ENCODE data around the gene OR1D5.
A peak's percentile ranks its signal among the peaks of the same experiment; 100 is the strongest.

The OR1D5 gene

DNA sequence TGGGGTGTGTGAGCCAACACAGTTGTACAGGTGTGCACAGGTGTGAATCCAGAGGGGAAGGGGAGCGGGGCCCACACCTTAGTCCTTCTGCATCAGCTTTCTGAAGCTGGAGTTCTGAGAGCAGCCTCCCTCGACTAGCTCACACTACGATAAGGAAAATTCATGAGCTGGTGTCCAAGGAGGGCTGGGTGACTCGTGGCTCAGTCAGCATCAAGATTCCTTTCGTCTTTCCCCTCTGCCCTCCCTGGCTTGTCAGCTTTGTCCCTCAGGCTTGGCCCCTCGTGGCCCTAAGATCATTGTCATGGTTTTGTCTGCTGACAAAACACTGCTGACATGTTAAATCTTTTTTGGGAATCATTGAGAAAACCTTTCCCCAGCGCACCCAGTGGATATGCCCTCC is 47.5 kb downstream of the OR1D5 start:
- TF ChIP-seq, protein P1, sequence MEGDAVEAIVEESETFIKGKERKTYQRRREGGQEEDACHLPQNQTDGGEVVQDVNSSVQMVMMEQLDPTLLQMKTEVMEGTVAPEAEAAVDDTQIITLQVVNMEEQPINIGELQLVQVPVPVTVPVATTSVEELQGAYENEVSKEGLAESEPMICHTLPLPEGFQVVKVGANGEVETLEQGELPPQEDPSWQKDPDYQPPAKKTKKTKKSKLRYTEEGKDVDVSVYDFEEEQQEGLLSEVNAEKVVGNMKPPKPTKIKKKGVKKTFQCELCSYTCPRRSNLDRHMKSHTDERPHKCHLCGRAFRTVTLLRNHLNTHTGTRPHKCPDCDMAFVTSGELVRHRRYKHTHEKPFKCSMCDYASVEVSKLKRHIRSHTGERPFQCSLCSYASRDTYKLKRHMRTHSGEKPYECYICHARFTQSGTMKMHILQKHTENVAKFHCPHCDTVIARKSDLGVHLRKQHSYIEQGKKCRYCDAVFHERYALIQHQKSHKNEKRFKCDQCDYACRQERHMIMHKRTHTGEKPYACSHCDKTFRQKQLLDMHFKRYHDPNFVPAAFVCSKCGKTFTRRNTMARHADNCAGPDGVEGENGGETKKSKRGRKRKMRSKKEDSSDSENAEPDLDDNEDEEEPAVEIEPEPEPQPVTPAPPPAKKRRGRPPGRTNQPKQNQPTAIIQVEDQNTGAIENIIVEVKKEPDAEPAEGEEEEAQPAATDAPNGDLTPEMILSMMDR (IDR thresholded peaks at IDR 0.05), result no peak
- H3K36me3 ChIP-seq (ENCODE audit: control insufficient read depth, insufficient read depth, low read length), result no peaks in the 10 kb centered on the region
- H3K27ac ChIP-seq, result no peak overlapping the region

DNA sequence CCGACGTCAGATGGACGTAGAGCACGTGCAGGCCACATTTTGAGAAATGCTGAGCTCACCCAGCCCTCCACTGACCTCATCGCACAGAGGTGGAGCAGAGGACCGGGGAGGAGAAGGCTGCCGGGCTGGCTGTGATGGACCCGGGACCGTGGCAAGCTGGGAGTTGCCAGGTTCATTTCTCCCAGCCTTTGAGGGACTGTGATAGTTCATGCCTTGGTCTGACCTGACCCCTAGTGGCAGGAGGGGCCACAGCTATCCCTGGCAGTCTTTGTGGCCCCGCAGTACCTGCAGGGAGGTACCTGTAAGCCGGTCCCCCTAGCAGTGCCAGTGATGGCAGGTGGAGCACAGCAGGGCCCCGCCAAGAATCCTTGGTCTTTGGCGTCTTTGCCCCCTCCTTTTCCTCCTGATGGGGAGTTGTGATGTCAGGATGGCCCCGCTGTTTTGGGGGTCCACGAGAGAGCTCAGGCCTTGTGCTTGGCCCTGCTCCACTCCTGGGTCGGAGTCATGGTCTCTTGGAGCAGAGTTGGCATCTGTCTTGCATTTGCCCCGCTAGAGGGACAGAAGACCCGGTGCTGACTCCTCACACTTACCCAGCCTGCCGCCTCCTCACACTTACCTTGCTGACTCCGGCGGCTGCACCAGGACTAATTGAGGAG is 50.4 kb downstream of the OR1D5 start:
- no peak overlapping the region for H3K9ac ChIP-seq
- TF ChIP-seq, protein P1 (IDR thresholded peaks at IDR 0.05), result peak; percentile 87
- no peak overlapping the region for H2AFZ ChIP-seq
- no peaks in the 10 kb centered on the region for H3K9me3 ChIP-seq (ENCODE audit: control insufficient read depth, low read length)
- H3K4me3 ChIP-seq (ENCODE audit: low read depth, low read length), result no peak overlapping the region
- no peaks in the 10 kb centered on the region for H3K27me3 ChIP-seq (ENCODE audit: control insufficient read depth, insufficient read depth, low read length)
- H3K79me2 ChIP-seq, result no peaks in the 10 kb centered on the region
- H3K4me2 ChIP-seq (ENCODE audit: low read length), result no peak overlapping the region
- H3K4me1 ChIP-seq, result no peaks in the 10 kb centered on the region
- H3K36me3 ChIP-seq (ENCODE audit: control insufficient read depth, insufficient read depth, low read length), result no peaks in the 10 kb centered on the region
- H3K27ac ChIP-seq, result no peak overlapping the region

More for the DNA sequence above, 47.5 kb downstream of the OR1D5 start:
- Histone ChIP-seq H3K79me2 (no peaks in the 10 kb centered on the region), H3K9ac (no peak overlapping the region), H3K9me3 (ENCODE audit: control insufficient read depth, low read length) (no peaks in the 10 kb centered on the region), H2AFZ (no peak overlapping the region), H3K4me1 (no peaks in the 10 kb centered on the region), H3K4me2 (ENCODE audit: low read length) (no peak overlapping the region), H3K4me3 (ENCODE audit: low read depth, low read length) (no peak overlapping the region), H3K27me3 (ENCODE audit: control insufficient read depth, insufficient read depth, low read length) (no peaks in the 10 kb centered on the region)
